GM21825 (cell line): ENCODE results near the gene SSC4D.
"Not testable (repeated sequence)": the region's sequence is repeated elsewhere in the genome, so short reads cannot be mapped to it uniquely, and the experiment has no call there.

ENCODE experiments used
- ATAC-seq: cut with Tn5 transposase; IDR thresholded peaks from one replicate; pipeline ENCODE4 v1.9.1; 2021; ENCODE audit warnings: mild to moderate bottlenecking, moderate library complexity; ENCODE audit not compliant: unreplicated experiment

Gene SSC4D

DNA sequence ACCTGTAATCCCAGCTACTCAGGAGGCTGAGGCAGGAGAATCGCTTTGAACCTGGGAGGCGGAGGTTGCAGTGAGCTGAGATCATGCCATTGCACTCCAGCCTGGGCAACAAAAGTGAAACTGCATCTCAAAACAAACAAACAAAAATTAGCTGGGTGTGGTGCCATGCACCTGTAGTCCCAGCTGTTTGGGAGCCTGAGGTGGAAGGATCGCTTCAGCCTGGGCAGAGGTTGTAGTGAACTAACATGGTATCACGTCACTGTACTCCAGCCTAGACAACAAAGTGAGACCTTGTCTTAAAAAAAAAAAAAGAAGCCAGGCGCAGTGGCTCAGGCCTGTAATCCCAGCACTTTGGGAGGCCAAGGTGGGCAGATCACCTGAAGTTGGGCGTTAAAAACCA, 21.7 kb downstream of the SSC4D start:
- ATAC-seq, result not testable (repeated sequence)

DNA sequence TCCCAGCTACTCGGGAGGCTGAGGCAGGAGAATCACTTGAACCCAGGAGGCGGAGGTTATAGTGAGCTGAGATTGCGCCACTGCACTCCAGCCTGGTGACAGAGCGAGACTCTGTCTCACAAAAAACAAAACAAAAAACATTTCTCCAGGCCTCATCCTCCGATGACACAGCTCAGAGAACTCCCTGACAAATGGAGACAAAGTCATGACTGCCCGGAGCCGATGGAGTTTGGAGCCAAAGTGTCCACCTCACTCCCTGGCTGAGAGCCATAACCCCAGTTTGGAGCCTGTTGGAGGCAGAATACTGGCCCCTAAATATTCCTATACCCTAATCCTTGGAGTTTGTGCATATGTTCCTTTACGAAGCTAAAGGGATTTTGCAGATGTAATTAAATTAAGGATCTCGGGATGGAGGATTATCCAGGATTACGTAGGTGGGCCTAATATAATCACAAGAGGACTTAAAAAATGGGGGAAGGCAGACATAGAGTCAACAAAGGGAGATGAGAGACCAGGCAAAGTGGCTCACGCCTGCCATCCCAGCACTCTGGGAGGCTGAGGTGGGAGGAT, 22.7 kb downstream of the SSC4D start:
- ATAC-seq, result no peak

DNA sequence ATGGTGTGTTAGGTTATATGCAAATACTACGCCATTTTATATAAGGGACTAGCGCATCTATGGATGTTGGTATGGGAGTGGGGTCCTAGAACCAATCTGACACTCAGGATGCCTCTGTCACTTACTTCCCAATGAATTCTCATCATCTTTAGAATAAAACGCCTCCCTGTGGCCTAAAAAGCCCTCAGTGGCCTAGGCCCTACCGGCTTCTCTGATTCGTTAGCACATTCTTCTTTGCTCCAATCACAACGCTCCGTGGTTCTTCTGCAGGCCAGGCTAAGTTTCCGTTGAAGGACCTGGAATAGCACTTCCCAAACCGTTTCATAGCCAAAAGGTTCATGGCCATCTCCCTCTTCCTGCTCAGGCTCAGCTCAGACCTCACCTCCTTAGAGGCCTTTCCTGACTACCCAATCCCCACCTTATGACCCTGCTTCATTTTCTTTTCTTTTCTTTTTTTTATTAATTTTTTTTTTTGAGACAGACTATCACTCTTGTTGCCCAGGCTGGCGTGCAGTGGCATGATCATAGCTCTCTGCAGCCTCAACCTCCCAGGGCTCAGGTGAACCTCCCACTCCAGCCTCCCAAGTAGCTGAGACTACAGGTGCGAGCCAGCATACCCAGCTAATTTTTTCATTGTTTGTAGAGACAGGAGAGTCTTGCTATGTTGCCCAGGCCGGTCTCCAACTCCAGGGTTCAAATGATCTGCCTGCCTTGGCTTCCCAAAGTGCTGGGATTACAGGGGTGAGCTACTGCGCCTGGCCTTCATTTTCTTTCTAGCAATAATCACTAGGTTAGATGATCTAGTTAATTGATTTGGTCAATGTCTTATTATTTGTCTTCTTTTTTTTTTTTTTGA, 26.2 kb downstream of the SSC4D start:
- ATAC-seq, result no peak

DNA sequence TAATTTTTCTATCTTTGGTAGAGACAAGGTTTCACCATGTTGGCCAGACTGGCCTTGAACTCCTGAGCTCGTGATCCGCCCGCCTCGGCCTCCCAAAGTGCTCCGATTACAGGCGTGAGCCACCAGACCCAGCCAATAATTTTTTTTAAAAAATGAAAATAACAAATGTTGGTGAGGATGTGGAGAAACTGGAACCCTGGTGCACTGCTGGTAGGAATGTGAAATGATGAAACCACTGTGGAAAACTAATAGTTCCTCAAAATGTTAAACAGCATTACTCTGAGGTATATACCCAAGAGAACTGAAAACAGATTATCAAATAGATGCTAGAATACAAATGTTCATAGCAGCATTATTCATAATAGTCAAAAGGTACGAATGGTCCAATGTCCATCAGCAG, 27.7 kb downstream of the SSC4D start:
- ATAC-seq, result no peak

DNA sequence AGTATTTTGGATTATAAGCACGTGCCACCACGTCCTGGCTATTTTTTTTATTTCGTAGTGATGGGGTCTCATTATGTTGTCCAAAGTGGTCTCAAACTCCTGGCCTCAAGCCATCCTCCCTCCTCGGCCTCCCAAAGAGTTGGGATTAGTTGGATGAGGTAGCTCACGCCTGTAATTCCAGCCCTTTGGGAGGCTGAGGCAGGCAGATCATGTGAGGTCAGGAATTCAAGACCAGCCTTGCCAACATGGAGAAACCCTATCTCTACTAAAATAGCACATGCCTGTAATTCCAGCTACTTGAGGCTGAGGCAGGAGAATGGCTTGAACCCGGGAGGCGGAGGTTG, 28.9 kb downstream of the SSC4D start:
- no peak for ATAC-seq

DNA sequence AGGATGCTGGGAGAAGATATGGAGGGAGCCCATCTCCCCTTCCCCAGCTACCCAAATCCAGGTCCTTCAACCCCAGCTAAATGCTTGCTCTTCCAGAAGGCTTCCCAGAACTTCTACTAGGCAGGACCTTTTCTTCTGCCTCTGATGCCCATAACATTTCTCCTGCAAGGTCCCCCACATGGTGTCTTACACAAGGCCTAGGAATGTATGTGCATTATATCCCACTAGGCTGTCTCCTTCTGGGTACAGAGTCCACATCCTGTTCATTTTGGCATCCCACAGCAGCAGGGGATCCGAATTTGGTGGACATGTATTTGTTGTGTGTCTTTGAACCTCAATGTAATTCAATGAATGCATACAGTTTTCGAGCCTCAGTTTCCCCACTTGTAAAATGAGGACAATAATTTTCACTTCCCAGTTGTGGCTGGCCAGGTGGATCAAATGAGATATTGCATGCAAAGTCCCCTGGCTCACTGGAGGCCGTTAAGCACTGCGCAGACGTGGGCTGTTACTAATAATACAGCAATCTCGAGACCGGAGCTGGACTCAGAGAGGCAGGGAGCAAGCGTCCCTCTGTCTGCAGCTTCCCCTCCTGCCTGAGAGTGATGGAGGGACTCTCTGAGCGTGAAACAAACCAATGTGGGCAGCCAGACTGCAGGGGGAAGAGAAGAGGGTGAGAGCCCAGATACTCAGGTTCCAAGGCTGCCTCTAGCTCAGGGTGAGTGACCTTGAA, 32.1 kb downstream of the SSC4D start:
- no peak for ATAC-seq

DNA sequence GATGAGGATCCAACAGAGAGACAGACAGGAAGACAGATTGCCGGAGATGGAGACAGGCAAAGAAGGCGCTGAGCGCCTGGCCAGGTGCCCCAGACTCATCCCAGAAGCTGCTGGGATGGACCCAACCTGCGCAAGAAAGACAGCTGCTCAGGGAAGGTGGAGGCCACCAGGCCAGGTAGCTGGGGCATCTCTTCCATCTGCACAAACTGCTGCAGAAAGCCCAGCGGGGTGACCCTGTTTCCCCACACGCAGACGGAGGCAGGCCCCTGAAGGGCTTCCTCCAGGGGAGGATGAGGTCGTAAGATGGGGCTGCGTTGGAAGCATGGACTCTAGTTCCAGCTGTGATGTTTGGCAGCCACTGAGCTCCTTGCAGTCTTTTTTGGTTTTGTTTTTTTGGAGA, 34.2 kb downstream of the SSC4D start:
- no peak for ATAC-seq

DNA sequence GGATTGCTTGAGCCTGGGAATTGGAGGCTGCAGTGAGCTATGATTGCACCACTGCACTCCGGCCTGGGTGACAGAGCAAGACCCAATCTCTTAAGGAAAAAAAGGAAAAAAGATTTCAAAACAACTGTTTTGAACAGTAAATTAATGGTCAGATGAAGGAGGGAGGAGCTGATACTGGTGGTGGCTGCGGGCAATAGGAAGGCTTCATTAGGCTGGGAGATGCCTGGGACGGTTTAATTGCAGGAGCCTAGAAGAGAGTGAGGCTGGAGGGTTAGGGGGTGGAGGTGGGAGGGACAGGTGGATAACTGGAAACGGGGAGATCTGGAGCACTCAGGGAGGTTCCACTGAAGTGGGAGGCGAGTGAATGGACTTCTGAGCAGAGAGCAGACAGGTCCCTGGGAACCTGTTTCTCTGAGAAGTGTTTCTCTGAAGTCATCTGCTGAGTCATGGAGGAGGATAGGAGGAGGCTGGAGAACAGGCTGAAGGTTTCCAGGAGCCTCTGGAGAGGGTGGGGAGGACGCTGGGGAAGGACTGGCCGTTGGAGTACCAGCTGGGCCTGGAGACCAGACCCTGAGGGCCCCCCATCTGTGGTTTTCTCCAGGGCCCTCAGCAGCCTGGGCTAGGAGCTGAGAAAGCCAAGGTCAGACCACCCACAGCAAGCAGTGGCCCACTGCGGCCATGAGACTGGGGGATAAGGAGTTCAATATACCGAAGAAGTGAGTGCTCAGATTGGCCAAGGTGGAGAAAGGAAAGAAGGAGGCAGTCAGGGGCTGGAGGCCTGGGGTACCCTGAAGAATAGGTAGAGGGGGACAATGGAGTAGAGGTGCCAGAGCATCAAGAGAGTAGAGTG, 36.3 kb downstream of the SSC4D start:
- ATAC-seq, result no peak

DNA sequence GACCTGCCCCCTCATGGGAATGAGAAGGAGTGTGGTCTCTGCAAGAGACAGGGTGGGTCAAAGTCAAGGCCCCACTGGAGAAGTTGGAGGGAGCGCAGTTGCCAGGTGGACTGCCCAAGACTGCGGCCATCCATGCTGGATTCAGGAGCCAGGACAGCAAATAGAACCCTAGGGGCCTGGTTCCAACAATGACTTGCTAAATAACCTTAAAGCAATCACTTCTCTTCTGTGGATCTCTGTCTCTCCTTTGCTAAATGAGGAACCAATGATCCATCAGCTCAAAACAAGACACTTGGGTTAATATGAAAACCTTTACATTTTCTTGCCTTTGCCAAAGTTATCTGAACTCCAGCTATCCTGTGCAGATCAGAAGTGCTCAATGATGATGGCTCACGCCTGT, 38.1 kb downstream of the SSC4D start:
- no peak for ATAC-seq

DNA sequence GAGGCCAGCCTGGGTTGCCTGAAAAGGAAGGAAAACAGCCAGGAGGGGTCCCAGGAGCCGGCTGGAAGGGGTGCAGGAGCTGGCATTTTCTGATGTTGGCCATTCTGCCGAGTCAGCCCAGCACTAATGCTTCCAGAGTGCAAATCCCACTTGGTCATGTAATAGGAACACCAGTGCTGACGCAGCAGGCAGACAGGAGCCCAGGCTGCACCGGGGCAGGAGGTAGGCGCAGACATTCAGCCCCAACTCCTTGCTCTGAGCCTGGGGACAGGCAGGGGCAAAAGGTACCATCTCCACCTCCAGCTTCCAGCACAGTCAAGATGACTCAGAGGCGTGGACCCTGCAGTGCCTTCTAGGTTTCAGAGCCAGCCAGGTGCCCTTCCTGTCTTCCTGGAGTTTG, 40.5 kb downstream of the SSC4D start:
- no peak for ATAC-seq

DNA sequence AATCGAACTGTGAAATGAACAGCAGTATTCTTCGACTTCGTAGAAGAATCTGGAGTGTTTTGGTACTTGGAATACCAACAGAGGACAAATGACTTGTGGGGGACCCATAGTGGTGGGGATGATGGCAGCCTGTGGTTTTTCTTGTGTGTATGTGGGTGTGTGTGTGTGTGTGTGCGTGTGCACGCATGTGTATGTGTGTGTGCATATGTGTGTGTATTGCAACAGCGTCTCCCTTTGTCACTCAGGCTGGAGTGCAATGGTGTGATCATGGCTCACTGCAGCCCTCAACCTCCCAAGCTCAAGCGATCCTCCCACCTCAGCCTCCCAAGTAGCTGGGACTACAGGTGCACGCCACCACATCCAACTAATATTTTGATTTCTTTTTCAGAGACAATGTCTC, 41.3 kb downstream of the SSC4D start:
- ATAC-seq, result no peak

DNA sequence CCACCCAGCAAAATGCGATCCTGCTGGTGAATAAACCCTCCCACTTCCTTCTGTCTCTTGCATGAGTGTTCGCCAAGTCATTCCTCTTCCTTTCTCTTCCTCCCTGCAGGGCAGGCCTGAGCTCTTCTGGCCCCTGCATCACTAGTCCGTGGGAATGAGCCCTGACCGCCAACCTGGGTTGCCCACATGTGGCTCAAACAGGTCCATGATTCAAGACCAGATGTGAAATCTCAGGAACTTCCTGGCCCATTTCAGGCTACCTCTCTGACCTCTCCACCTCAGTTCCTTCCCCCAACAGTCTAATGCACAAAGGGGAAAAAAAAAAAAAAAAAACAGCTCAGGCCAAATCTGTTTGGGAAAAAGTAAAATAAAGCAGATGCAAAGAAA, 45.3 kb downstream of the SSC4D start:
- ATAC-seq, result no peak

DNA sequence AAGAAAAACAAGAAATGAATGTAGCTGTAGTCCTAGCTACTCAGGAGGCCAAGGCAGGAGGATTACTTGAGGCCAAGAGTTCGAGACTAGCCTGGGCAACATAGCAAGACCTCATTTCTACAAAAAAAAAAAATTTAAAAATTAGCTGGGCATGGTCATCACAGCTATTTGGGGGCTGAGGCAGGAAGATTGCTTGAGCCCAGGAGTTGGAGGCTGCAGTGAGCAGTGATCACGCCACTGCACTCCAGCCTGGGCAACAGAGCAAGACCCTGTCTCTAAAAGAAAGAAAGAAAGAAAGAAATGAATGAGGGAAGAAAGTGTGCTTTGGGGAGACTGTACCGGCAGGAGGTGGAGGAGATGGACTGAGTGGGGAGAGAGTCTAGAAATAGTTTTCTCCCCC, 45.7 kb downstream of the SSC4D start:
- not testable (repeated sequence) for ATAC-seq

DNA sequence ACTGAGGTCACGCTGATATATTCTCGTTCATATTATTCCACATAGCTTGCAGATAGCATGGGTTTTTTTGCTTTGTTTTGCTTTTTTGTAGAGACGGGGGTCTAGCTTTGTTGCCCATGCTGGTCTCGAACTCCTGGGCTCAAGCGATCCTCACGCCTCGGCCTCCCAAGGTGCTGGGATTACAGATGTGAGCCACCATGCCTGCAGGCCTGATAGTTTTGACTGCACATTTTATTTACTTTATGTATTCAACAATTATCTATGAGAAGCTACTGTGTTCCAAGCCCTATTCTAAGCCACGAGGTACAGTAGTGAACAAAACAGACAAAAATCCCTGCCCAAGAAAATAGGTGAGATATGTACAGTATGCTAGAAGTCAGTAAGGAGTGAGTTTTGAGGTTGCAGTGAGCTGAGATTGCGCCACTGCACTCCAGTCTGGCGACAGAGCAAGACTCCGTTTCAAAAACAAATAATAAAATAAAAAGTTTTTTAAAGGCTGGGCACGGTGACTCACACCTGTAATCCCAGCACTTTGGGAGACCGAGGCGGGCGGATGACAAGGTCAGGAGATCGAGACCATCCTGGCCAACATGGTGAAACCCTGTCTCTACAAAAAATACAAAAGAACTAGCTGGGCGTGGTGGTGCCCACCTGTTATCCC, 49.4 kb downstream of the SSC4D start:
- ATAC-seq, result no peak

DNA sequence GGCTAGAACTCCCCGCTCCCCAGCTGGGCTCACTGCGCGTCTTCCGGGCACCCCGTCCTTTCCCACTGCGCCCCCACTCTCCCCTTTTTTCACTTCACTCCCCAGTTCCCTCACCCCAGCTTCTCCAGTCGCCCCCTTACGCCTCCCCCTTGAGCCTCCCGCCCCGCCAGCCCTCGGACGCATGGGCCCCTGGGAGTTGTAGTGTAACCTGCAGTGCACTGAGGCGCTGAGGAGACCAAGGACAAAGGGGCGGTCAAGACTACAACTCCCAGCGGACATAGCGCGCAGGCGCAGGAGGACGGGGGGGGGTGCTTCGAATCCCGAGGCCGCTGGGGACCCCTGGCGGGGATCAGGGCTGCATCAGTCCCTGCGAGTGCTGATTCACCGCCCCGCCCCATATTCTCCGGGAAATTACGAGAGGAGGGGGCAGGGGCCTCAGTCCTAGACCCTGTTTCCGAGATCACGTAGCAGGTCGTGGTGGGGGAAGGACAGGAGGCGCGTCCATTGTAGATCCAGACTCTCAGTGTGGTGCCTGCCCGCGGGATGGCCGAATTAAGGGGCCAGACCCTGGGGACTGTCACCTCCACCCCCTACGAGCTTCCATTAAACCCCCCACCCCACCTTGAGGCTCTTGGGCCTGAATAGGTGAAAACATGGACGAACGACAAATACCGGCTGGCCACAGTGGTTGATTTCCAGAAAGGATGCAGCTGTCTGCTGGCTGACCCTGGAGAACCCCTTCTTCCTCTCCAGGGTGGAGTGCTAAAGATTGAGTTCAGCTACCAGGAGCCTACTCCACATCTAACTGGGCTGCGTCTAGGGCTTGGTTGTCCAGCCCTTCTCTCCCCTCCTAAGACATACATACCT, 50.2 kb downstream of the SSC4D start:
- ATAC-seq, result peak; percentile 84

DNA sequence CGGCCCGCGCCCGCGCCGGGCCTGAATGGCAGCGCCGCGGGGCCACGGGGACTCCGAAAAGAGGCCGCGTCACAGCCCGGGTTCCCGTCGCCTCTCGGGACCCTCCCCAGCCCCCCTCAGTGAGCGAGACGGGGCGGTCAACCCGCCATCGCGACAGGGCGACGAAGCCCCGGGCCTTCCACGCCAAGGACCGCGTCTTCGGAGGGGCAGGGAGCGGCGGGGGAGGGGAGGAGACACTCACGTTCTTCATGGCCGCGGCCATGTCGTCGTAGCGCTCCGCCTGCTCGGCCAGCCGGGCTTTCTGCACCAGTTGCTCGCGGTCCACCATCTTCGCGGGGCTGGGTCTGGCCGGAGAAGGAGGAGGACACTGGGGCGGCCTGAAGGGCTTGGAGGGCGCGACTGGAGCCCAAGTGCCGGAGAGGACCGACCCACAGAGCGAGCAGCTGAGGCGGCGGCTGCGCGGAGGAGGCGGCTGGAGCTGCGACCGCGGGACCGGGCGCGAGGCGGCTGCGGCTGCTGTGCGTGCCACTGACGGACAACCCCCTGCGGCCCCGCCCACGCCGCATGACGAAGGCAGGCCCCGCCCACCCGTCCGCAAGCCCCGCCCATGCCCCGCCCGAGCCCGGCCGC, 50.9 kb downstream of the SSC4D start, which contains the start of gene YWHAG:
Gene YWHAG (minus strand): TSS at position 511 of the 630 bp plus-strand sequence. CDS start 183 bp downstream, at position 328.
- peak; percentile 68 for ATAC-seq

DNA sequence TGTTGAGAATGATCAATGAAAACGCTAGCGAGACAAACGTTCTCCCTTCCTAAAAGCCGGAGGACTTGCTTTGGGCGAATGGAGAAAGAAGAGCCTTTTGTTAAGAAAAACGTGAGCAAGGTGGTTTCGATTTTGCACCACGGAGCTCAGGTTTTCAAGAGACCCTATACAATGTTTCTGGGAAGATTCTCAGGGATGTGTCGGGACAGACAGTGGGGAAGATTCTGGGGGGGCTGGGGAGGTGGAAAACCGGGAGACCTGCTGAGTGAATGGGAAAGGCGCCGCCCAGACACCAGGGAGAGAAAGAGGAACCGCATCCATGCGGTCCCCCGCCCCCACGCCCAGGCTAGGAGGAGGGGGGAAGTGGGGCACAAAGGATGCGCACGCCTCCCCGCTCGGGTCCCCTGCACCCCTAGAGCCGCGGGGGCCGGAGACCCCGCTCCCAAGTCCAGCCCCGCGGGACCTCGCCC, 51.5 kb downstream of the SSC4D start:
- ATAC-seq, result peak; percentile 26

DNA sequence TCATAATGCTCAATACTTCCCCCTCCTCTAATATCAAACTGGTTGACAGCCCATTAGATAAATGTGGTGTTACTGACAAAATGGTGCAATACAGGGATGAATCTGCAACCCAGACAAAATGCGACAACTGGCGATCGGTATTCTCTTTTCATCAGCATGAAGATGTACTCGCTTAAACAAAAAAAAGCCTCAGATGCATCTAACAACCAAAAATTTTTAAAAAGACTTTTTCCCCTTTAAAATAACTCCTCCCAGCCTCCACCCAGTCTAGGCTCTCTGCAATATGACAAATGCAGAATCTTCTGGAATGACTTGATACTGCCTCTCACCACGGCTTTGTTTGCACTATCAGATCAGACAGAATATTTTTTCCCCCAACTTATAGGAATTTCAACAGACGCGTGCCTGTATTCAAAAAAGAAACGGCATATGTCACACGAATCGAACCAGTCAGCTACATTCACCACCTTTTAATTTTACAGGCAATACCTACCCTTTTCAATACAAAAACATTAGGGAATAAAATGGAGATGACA, 52.0 kb downstream of the SSC4D start:
- ATAC-seq, result no peak

DNA sequence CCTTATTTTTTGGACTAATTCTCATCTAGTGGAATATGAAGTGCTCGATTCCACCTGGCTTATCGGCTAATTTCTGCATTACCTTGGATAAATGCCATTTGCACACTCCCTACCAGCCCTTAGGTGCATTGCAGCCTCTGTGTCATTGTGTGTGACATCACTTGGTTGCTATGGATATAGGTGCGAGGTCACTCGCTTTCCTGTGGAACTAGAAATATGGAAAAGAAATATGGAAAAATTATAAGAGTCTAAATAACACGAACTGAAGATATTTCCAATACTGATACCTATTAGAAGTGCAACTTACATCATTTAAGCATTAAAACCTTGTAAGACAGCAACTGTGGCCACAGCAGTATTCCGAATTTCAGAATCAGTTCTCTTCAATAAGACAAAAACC, 52.7 kb downstream of the SSC4D start:
- no peak for ATAC-seq
